WTC11 (cell line): Measurements from ENCODE around the gene ASCC1.

Source experiments
- ATF2 ChIP-seq: sonication (generic); formaldehyde crosslinking; IDR thresholded peaks from 2 replicates; pipeline ENCODE4 v1.8.1; 2022; ENCODE audit warnings: low read depth, missing genetic modification reagents, borderline replicate concordance
- CTCF ChIP-seq: fragments of 200-600 bp; IDR thresholded peaks from 2 replicates; pipeline ENCODE4 v1.8.0; 2022; ENCODE audit warnings: antibody characterized with exemption
- E2F4 ChIP-seq: sonication (generic); formaldehyde crosslinking; IDR thresholded peaks from 2 replicates; pipeline ENCODE4 v1.8.1; 2022; ENCODE audit warnings: low read depth, mild to moderate bottlenecking, moderate library complexity, missing genetic modification reagents, borderline replicate concordance
- IRF2 ChIP-seq: sonication (generic); formaldehyde crosslinking; IDR thresholded peaks from 2 replicates; pipeline ENCODE4 v1.8.0; 2022; ENCODE audit warnings: low read depth, missing genetic modification reagents, borderline replicate concordance
- KAT7 ChIP-seq: sonication (generic); formaldehyde crosslinking; IDR thresholded peaks from 2 replicates; pipeline ENCODE4 v1.8.1; 2023; ENCODE audit warnings: missing genetic modification reagents, mild to moderate bottlenecking, borderline replicate concordance
- MAX ChIP-seq: sonication (generic); formaldehyde crosslinking; IDR thresholded peaks from 2 replicates; pipeline ENCODE4 v1.8.0; 2022; ENCODE audit warnings: mild to moderate bottlenecking, missing genetic modification reagents
- MLX ChIP-seq: sonication (generic); formaldehyde crosslinking; IDR thresholded peaks from 2 replicates; pipeline ENCODE4 v1.8.1; 2023; ENCODE audit warnings: mild to moderate bottlenecking, missing genetic modification reagents, moderate library complexity
- MXD4 ChIP-seq: fragments of 250-450 bp; sonication (Bioruptor Pico); IDR thresholded peaks from 2 replicates; pipeline ENCODE4 v1.8.0; 2021; ENCODE audit warnings: mild to moderate bottlenecking, moderate library complexity, borderline replicate concordance
- NR2C2 ChIP-seq: sonication (generic); formaldehyde crosslinking; IDR thresholded peaks from 2 replicates; pipeline ENCODE4 v1.8.0; 2022; ENCODE audit warnings: mild to moderate bottlenecking, missing genetic modification reagents
- TEAD4 ChIP-seq: sonication (generic); formaldehyde crosslinking; IDR thresholded peaks from 2 replicates; pipeline ENCODE4 v1.8.0; 2022; ENCODE audit warnings: mild to moderate bottlenecking, missing genetic modification reagents
- USF2 ChIP-seq: sonication (generic); formaldehyde crosslinking; IDR thresholded peaks from 2 replicates; pipeline ENCODE4 v1.8.1; 2023; ENCODE audit warnings: mild to moderate bottlenecking, missing genetic modification reagents, moderate library complexity
- ZNF121 ChIP-seq: sonication (generic); formaldehyde crosslinking; IDR thresholded peaks from 2 replicates; pipeline ENCODE4 v1.8.0; 2023; ENCODE audit warnings: missing genetic modification reagents
- ZNF416 ChIP-seq: fragments of 250-450 bp; sonication (Bioruptor Pico); IDR thresholded peaks from 2 replicates; pipeline ENCODE4 v1.9.0; 2021; ENCODE audit warnings: mild to moderate bottlenecking, inconsistent platforms

- TF ChIP-seq CTCF (no peak), KAT7 (no peak), ZNF121 (CRISPR knock-in tag) (no peak), MXD4 (no peak), ATF2 (no peak), NR2C2 (CRISPR knock-in tag) (no peak), TEAD4 (CRISPR knock-in tag) (no peak), USF2 (CRISPR knock-in tag) (no peak), MAX (no peak), IRF2 (CRISPR knock-in tag) (no peak), ZNF416 (CRISPR knock-in tag) (no peak), MLX (CRISPR knock-in tag) (no peak), E2F4 (CRISPR knock-in tag) (no peak)
Measured at GRCh38 chr10:72122221-72122620, 93.9 kb downstream of the ASCC1 start.
